ENCODE data around the gene KMT5C.

DNA sequence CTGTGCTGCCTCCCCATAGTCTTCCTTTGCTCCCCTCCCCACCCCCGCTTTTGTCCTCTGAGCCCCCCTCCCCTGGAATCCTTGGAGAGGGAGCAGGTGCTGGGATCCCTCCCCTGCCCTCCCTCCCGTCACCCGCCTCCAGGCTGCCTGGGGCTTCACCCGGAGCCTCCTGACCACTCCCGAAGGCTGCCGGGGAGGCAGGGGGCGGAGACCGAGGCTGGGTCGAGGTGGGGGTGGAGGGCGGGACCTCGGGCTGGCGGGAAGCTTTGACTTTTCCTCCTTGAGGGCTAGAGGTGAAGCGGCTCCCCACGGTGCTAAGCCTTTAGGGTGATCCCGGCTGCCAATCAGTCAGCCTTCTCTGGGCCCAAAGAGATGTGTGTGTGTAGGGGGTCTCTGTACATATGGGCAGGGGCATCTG is 1.5 kb downstream of the KMT5C start:
- TF ChIP-seq, protein P1, sequence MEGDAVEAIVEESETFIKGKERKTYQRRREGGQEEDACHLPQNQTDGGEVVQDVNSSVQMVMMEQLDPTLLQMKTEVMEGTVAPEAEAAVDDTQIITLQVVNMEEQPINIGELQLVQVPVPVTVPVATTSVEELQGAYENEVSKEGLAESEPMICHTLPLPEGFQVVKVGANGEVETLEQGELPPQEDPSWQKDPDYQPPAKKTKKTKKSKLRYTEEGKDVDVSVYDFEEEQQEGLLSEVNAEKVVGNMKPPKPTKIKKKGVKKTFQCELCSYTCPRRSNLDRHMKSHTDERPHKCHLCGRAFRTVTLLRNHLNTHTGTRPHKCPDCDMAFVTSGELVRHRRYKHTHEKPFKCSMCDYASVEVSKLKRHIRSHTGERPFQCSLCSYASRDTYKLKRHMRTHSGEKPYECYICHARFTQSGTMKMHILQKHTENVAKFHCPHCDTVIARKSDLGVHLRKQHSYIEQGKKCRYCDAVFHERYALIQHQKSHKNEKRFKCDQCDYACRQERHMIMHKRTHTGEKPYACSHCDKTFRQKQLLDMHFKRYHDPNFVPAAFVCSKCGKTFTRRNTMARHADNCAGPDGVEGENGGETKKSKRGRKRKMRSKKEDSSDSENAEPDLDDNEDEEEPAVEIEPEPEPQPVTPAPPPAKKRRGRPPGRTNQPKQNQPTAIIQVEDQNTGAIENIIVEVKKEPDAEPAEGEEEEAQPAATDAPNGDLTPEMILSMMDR (conservative IDR thresholded peaks at IDR 0.05): no peak
- no peak for TF ChIP-seq ZFX (IDR thresholded peaks at IDR 0.05)

All from C4-2B (cell line).